Activated T-cell treated with anti-CD3 and anti-CD28 coated beads for 1 hour (primary cell): ENCODE results near the gene GPC5.
"Not testable (repeated sequence)": the region's sequence is repeated elsewhere in the genome, so short reads cannot be mapped to it uniquely, and the experiment has no call there.

Experiments used
- DNase-seq: peaks from one replicate; pipeline ENCODE4 v3.0.0-alpha.2; 2020; ENCODE audit warnings: low read depth

GPC5 gene

DNA sequence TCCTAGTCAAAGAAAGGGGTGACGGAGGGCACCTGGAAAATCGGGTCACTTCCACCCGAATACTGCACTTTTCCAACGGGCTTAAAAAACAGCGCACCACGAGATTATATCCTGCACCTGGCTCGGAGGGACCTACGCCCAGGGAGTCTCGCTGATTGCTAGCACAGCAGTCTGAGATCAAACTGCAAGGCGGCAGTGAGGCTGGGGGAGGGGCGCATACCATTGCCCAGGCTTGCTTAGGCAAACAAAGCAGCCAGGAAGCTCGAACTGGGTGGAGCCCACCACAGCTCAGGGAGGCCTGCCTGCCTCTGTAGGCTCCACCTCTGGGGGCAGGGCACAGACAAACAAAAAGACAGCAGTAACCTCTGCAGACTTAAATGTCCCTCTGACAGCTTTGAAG is 1354.3 kb downstream of the GPC5 start:
- DNase-seq, result not testable (repeated sequence)

DNA sequence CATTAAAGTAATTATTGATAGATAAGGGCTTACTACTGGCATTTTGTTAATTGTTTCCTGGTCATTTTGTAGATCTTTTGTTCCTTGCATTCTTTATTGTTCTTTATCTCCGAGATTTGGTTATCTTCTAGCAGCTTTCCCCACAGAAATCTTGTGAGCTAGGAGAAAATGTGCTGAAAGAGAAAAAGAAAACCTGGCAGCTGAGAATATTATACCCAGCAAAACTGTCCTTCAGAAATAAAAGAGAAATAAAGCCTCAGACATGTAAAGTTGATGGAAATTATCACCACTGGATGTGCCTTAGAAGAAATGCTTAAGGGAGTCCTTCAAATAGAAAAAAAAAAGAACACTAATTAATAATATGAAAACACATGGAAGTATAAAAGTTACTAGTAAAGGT is 1363.3 kb downstream of the GPC5 start:
- no peak for DNase-seq

DNA sequence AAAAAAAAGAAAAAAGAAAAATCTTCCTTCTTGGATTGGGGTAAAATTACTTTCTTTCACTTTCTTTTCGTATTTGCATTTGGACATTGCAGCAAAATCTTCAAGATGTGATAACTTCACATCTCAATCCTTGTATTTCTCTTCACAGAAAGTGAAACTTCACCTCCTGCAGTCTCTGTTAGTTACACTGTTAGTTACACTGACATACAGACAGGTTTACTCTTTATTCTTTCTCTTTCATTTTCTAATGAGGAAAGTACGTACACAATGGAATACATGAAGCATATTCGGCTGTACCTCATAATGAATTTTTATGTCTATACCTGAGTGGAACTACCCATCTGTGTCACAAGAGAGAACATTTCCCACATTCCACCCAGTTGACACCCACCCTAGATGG is 1369.0 kb downstream of the GPC5 start:
- DNase-seq, result no peak

DNA sequence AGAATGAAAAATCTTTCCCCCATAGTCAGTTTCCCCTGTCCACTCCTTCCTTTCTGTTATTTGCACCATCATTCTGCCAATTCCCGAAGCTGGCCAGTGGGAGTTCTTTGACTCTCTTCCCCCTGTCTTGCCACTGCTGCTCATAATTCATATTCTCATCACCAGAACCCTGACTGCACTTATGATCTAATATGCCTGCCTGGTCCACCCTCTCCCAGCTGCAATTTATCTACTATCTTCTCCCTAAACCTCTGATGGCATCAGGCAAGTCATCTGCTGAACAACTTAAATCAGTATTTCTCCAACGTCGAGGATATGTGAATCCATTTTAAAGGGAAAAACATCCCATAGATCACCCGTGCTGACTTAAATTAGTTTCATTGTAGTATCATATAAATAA is 1370.2 kb downstream of the GPC5 start:
- DNase-seq, result no peak

DNA sequence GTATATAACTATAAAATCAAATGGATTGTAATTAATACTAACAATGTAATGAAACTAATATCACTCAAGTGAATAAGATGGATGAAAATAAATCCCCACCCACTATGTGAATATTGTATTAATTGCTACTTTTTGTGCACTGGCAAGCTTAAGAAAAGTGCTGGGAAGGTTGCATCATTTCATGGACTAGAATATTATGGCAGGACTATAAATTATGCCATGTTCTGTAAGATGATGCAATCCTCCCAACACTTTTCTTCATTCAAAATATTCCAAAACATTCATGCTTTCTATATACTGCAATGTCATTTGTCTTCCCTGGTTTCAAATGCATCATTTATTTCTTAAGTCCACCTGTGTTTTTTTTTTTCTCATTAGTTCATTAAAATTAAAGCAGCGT is 1370.6 kb downstream of the GPC5 start:
- DNase-seq, result no peak

DNA sequence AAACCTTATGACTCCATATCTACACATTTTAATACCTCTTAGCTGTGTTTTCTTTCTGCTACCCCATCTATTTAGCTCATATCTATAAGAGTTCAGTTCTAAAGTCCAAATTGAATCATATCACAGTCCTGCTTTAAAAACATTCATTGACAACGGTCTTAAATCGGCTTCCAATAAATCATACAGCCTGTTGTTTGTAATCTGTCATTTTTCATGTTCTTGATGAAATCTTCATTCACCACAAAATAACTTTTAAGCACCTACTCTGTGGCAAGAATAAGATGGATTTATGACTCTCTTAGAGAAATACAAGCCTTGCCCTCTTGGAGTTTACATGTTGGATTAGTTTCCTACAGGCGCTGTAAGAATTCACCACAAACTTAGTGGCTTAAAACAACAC is 1377.2 kb downstream of the GPC5 start:
- no peak for DNase-seq

DNA sequence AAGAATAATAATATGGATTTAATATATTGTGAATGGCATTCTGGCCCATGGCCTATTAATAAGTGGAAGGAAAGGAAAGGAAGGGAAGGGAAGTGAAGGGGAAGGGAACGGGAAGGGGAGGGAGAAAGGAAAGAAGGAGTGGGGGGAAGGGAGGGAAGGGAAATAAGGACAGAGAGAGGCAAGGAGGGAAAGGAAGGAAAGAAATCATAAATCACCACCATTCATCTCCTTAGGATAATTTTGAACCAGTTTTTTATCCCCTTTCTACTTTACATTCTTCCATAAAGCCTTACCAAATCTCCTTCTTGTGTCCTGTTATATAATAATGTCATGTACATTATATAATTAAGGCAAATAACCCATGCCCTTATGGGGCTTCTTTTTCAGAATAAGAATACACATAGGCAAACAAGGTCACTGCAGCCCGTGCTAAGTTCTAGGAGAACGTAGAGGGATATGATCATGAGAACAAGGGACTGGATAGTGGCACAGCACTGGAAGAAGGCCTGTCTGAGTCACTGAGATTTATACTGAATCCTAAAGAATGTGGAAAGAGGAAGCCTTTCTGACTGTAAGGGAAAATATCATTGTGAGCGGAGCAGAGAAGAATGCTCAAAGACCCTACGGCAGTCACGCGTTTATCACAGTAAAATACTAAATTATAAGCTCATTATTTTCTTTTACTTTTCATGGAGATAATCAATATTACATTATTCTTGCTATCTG is 1383.7 kb downstream of the GPC5 start:
- DNase-seq, result no peak

DNA sequence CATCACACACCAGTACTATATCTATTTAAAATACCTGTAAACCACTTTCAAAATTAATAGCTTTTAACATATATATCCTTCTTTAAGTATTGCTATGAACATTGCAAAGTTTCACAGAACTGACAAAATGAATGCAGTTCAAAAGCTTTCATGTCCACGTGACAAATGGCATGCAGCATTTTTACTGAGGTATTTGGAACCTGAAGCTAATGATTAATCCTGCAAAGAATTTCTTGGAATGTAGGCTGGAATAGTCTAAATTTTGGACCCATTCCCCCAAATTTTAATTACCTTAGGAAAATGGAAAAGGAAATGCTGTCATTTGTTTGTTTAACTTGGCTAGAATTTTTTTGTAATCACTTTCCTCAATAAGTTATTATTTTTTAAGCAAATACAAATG is 1404.4 kb downstream of the GPC5 start:
- no peak for DNase-seq

DNA sequence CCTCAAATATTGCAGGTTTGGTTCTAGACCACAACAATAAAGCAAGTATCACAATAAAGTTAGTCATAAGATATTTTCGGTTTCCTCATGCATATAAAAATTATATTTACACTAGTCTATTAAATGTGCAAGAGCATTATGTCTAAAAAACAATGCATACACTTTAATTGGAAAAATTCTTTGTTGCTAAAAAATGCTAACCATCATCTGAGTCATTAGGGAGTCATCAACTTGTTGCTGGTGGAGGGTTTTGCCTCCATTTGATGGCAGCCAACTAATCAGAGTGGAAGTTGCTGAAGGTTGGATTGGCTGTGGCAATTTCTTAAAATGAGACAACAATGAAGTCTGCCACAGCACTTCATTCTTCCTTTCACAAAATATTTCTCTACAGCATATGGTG is 1405.9 kb downstream of the GPC5 start:
- no peak for DNase-seq

DNA sequence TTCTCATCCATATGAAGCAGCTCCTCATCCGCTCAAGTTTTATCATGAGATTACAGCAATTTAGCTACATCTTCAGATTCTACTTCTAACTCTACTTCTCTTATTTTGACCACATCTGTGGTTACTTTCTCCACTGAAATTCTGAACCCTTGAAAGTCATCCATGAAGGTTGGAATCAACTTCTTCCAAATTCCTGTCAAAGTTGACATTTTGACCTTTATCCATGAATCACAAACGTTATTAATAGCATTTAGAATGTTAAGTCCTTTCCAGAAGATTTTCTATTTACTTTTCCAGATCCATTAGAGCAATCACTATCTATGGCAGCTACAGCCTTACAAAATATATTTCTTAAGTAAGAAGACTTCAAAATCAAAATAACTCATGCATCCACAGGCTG is 1406.5 kb downstream of the GPC5 start:
- no peak for DNase-seq

DNA sequence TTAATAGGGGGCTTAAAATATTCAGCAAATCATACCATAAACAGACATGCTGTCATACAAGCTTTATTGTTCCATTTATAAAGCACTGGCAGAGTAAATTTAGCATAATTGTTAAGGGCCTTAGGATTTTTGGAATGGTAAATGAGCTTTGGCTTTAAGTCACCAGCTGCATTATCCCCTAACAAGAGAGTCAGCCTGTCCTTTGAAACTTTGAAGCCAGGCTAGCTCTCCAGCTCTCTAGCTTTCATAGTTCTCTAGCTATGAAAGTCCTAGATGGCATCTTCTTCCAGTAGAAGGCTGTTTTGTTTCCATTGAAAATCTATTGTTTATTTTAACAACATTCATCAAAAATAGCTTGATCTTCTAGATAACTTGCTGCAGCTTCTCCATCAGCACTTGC is 1407.3 kb downstream of the GPC5 start:
- no peak for DNase-seq

DNA sequence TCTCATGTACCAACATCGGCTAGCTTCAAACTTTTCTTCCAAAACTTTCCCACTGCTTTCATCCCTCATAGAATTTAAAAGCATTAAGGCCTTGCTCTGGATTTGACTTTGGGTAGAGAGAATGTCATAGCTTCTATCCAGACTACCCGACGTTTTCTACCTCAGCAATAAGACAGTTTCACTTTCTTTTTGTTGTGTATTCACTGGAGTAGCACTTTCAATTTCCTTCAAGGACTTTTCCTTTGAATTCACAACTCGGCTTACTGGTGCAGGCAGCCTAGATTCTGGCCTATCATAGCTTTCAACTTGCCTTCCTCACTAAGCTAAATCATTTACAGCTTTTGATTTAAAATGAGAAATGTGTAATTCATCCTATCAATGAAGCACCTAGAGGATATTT is 1407.8 kb downstream of the GPC5 start:
- DNase-seq, result no peak

DNA sequence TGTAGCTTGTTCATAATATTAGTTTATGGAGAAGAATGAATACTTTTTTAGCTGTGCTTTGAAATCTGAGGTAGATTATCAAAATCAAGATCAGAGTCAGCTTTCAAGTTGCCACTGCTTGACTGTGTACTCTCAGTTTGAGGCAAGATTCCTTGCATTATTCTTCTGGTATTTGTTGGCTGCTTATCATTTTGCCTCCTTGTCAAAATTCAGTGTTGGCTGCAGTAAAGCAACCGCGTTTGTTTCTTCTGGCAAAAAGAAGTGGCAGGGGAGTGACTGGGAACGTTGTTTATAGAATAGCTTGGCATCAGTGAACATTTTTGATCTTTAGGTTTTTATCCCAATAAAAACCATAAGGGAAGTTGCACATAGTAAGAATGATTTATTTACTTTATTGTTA is 1408.9 kb downstream of the GPC5 start:
- no peak for DNase-seq

DNA sequence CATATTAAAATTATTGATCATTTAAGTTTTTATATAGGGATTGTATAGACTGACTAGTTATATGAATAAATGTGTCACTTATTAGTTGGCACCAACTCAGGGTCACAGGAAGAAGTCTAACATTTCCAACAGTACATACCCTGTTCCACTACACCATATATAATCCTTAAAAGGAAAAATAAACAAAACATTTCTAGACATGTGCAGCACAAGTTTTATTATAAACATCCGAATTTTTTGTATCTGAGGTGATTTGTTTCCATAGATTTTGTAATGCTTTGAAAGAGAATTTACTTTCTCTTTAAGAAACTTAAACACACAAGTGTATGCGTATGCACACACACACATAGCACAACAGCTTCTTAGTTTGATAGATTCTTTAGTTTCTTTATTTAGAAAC is 1409.5 kb downstream of the GPC5 start:
- DNase-seq, result no peak

DNA sequence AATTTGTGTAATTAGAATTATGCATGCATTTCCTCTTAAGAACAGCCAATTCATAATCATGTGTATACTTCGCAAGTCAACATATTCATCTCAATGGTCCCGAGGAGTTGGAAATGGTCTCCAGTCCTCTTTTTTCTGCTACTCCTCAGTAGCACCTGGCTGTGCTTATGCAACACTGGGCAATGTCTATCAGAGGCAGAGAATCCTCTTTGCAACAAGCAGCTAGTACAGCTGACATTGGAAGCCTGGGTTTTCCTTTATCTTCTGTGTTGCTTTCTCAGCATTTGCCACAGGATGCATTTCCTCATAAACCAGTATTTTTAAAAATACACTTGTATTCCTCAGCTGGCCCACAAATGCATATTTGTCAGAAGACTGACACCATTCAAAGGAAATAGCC is 1422.9 kb downstream of the GPC5 start:
- no peak for DNase-seq

DNA sequence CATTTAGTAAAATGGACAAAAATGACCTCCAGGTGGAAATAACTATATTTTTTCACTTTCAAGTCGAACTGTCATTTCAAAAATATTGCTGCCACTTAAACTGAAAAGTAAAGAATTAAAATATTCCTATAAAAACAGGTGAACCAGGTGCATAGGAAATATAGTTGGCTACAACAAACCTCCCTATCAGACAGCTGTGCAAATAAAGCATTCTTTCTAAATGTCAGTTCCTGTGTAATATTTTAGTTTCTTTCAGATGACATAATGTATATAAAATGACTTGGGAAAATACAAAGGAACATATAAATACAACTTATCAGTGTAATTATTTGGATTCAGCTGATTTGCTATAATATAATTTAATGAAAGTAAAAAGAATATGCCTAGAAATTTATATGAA is 1424.6 kb downstream of the GPC5 start:
- no peak for DNase-seq

DNA sequence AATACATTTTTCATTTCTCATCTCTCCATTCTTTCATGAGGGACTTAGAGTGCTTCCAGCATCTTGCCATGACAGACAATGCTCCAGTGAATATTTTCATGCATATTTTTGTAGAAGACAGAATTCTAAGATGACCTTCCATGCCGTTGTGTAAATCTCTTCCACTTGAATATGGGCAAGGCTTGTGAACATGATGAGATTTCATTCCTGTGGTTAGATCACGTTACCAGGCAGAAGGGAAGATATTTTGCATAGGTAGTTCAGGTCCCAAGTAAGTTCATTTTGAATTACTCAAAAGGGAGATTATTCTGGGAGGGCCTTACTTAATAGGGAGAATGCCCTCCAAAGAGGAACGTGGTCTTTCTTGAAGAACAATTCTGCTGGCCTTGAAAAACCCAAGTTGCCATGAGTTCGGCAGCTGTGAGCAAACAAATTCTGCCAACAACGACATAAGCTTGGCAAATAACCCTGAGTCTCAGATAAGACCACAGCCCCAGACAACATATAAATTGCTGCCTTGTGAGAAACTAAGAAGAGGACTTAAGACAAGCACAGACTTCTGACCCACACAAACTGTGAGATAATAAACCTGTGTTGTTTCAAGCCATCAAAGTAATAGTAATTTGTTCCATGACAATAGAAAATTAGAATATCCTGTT is 1427.6 kb downstream of the GPC5 start:
- DNase-seq, result no peak

DNA sequence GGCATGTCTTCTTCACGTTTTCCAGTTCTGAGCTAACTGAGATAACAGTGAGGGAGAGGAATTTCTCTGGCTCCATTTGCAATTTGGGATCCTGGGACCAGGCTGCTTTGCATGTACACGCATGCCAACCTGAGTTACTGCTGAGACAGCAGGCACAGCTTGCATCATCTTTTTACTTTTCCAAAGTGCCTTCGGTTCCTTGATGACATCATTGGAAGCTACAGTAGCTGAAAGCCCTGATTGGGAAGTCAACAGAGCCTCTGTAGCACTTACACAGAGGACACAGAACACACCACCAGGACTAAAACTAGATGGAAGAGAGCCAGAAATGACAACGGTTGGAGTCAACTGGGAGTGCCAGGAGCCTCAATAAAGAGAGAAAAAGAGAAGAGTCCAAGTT is 1429.1 kb downstream of the GPC5 start:
- DNase-seq, result no peak

DNA sequence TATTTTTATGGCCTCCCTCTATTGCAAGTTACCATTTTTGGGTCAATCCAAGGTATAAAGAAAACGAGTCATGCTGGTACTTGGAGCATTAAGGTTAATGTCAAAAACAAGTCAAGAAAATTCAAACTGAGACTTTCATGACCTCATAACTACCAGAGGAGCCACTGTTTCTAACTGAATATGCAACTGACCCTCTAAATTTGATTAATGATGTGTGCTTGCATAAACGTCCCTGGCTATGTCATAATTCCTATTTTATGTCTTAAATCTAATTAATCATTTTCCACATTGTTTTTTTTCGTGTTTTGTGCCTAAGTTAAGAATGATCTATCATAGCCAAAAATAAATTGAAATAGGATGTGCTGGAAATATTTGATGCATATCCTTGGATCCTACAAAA is 1431.5 kb downstream of the GPC5 start:
- no peak for DNase-seq

DNA sequence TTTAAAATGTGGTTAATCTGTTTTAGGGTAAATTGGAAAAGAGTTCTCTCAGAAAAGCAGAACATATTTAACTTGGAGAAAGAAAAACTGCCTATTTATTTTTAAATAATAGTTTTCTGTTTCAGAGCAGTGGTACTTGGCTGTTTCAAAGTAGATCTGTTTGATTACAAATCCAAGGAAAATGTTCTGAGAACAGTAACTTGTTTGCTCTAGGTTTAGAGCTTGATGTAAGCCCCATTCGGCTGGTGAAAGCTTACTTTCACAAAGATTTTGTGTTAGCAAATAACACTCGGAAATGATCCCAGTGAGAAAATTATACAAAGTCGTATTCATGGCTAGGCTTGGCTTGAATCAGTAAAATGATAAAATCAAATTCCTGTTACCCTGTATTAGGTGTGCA is 1432.4 kb downstream of the GPC5 start:
- DNase-seq, result no peak

DNA sequence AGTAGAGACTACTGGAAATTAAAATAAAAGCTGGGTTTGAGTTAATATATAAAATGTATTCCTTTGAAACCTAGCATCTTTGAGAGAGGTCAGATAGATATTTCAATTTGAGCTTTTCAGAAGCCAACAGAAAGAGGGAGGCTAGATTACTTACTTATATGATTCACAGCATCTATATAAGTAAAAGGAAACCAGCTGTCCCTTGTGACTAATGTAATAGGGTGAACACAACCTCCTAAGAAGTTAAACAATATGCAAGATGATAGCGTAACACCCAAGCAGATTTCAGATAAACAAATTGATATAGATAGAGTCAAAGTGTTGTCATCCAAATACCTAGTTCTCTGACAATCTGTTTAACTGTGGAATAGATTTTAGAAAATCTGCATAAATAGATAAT is 1434.7 kb downstream of the GPC5 start:
- no peak for DNase-seq

DNA sequence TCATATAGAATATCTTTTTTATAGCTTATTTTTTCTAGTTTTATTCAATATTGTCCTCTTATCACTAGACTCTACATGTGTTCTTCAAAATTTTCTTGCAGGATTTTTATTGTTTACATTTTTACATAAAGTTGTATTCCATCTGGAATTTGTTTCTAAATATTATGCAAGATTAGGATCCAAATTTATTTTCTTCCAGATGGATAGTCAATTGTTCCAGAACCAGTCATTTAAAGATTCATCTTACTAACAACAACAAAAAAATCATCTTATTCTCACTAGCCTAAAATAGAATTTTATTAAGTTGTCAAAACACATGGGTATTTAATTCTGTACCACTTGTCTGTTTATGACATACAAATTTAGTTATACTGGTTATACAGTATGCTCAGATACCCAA is 1437.8 kb downstream of the GPC5 start:
- DNase-seq, result no peak

DNA sequence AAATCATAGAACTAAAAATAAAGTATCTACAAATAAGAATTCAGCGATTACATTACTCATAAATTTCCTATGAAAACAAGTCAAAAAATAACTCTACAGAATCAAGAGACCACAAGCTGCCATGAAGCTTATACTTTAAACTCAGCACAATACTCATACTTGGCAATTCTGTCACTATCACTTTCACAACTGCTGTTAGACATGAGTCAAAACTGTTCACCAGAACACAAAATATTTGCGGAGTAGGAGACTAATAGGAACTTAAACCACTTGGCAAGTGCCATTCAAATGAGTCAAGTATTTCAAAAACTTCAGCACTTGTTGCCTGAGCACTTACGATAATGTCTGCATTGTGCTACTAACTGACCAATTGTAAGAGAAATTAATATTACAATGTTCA is 1440.4 kb downstream of the GPC5 start:
- DNase-seq, result no peak

DNA sequence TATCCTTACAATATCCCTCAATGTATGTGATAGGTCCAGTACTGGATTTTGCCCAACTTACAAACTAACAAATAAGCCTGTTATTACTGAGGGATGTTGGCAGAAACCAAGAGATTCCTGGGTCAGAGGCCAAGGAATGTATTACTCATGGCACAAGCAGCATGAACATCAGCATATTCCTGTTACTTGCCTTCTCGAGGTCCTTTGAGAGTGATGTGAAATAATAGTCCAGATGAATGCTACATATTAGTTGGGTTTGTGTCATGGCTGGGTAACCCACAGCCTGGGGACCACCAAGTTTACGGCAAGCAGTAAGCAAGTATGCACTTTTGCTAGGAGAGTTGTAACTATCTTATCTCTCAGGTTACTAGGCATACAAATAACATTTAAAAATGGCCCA is 1443.7 kb downstream of the GPC5 start:
- DNase-seq, result no peak
